NT2/D1 (cell line): ENCODE data around the gene RUFY4.

Experiments used
- SUZ12 ChIP-seq: IDR thresholded peaks from 2 replicates; pipeline ENCODE4 v1.6.1; 2011; ENCODE audit not compliant: insufficient read length, insufficient read depth; ENCODE audit errors: extremely low read depth
- ZNF274 ChIP-seq: IDR thresholded peaks from 2 replicates; pipeline ENCODE4 v1.6.1; 2011; ENCODE audit warnings: mild to moderate bottlenecking, low read depth, low read length

- TF ChIP-seq SUZ12 (no peak), ZNF274 (no peak)
These were observed 8.9 kb upstream of the RUFY4 start for GRCh38 chr2:218060118-218060517.
